Lung (tissue), 12 donors: Measurements from ENCODE around the gene ETV6. TPM values are rescaled to one million over a fixed set of nuclear protein-coding genes. Genes with fewer than 3 reads are reported as not detected.

ENCODE experiments used
- ATAC-seq: fragments of 200-7000 bp; cut with Tn5 transposase; one replicate; pipeline ENCODE4 v1.9.1; 2020; ENCODE audit warnings: moderate number of reproducible peaks; ENCODE audit not compliant: insufficient read depth, low FRiP score
- DNase-seq, 3 donors: peaks; one replicate each; pipeline ENCODE4 v3.0.0-alpha.2; 2013 to 2017
- H3K27ac ChIP-seq, 2 donors: one replicate each; pipeline ENCODE4 v1.5.1; 2013; ENCODE audit warnings: mild to moderate bottlenecking in 2 of 2, moderate library complexity in 2 of 2, control low read depth in 1 of 2, inconsistent platforms in 1 of 2, low read depth in 1 of 2, low read length in 1 of 2
- H3K27me3 ChIP-seq, 3 donors: one replicate each; pipeline ENCODE4 v1.5.1; 2013; ENCODE audit warnings: low read length in 2 of 3; ENCODE audit not compliant: control insufficient read depth in 3 of 3, insufficient read depth in 3 of 3
- H3K36me3 ChIP-seq, 4 donors: one replicate each; pipeline ENCODE4 v1.5.1; 2013; ENCODE audit warnings: low read length in 4 of 4, mild to moderate bottlenecking in 1 of 4, moderate library complexity in 1 of 4; ENCODE audit not compliant: control insufficient read depth in 4 of 4, insufficient read depth in 4 of 4
- H3K4me1 ChIP-seq, 5 donors: one replicate each; pipeline ENCODE4 v1.5.1; 2013; ENCODE audit warnings: low read length in 5 of 5, mild to moderate bottlenecking in 2 of 5, moderate library complexity in 1 of 5; ENCODE audit not compliant: control insufficient read depth in 5 of 5, insufficient read depth in 5 of 5
- H3K4me3 ChIP-seq: one replicate; pipeline ENCODE4 v1.5.1; 2013; ENCODE audit warnings: mild to moderate bottlenecking, control low read depth, moderate library complexity
- H3K9ac ChIP-seq, 2 donors: one replicate each; pipeline ENCODE4 v1.5.1; 2013; ENCODE audit warnings: low read length in 2 of 2, control low read depth in 1 of 2; ENCODE audit not compliant: insufficient read depth in 1 of 2
- H3K9me3 ChIP-seq, 4 donors: one replicate each; pipeline ENCODE4 v1.5.1; 2013; ENCODE audit warnings: low read length in 3 of 4, mild to moderate bottlenecking in 1 of 4, moderate library complexity in 1 of 4; ENCODE audit not compliant: control insufficient read depth in 4 of 4, insufficient read depth in 3 of 4
- WGBS, 2 donors: extraction: QIAGEN DNeasy Blood & Tissue Kit; methylation state at CpG; one replicate each; pipeline ENCODE4 v1.1.7; 2013; 5-methylcytosine and 5-hydroxymethylcytosine counted together
- polyA plus RNA-seq, 2 donors: library from polyadenylated mRNA; stranded (reverse); fragments of 200-250 nt; gene quantifications; one replicate each; pipeline ENCODE4 v1.2.1, GENCODE V29; 2013
- total RNA-seq, 2 donors: library from RNA; depleted of rRNA in 1 of 2; stranded (reverse); fragments of >200 nt in 1 of 2; gene quantifications; one replicate each; pipeline ENCODE4 v1.2.1, GENCODE V29; 2014 to 2021
- TF ChIP-seq, protein P1 (sequence below): IDR thresholded peaks from 2 replicates; pipeline ENCODE4 v1.5.1; 2012; ENCODE audit warnings: mild to moderate bottlenecking; ENCODE audit errors: control extremely low read depth, extremely low read depth
- donor health status: control.
- donor health status: control.
- donor health status: Bipolar disorder and iron deficiency.
- donor health status: healthy.
- donor health status: DM: yes; HTN: yes; CAD: no.

ETV6 gene
- total and polyA plus RNA-seq, 4 donors, result 8.6 to 45.7 (median 13.6) TPM

DNA sequence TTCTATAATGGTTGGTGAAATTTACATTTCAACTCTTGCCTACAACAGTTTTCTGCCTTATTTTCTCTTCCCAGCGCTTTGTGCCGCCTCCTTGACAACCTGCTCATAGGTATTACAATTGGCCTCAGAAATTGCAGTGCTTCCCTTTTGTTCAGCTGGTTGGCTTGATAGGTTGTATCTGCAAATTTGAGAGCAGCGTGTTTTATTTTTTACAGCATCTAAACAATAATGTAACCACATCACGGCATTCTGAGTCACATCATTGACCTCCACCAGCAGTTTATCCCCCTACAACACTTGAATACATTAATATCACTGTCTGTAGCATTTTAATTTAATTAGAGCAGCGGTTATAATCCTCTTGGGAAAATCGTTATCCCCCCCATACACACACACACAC lies 99.4 kb downstream of the ETV6 start:
- H3K4me3 ChIP-seq, result no peak overlapping the region
- 86 to 94% methylated on average over 6 of the region's 6 CpGs for WGBS, 2 donors
- TF ChIP-seq, protein P1, sequence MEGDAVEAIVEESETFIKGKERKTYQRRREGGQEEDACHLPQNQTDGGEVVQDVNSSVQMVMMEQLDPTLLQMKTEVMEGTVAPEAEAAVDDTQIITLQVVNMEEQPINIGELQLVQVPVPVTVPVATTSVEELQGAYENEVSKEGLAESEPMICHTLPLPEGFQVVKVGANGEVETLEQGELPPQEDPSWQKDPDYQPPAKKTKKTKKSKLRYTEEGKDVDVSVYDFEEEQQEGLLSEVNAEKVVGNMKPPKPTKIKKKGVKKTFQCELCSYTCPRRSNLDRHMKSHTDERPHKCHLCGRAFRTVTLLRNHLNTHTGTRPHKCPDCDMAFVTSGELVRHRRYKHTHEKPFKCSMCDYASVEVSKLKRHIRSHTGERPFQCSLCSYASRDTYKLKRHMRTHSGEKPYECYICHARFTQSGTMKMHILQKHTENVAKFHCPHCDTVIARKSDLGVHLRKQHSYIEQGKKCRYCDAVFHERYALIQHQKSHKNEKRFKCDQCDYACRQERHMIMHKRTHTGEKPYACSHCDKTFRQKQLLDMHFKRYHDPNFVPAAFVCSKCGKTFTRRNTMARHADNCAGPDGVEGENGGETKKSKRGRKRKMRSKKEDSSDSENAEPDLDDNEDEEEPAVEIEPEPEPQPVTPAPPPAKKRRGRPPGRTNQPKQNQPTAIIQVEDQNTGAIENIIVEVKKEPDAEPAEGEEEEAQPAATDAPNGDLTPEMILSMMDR, result no peak
- no peaks in the 10 kb centered on the region for H3K27me3 ChIP-seq
- no peak for ATAC-seq
- H3K27ac ChIP-seq, result no peak overlapping the region
- H3K9ac ChIP-seq, result no peak overlapping the region
- no peak for DNase-seq
- H3K36me3 ChIP-seq, result peaks cover 0 to 13% (median 1%) of the 10 kb centered on the region in 4 donors
- no peaks in the 10 kb centered on the region for H3K9me3 ChIP-seq
- H3K4me1 ChIP-seq, result peaks cover 0 to 18% (median 4%) of the 10 kb centered on the region in 5 donors

DNA sequence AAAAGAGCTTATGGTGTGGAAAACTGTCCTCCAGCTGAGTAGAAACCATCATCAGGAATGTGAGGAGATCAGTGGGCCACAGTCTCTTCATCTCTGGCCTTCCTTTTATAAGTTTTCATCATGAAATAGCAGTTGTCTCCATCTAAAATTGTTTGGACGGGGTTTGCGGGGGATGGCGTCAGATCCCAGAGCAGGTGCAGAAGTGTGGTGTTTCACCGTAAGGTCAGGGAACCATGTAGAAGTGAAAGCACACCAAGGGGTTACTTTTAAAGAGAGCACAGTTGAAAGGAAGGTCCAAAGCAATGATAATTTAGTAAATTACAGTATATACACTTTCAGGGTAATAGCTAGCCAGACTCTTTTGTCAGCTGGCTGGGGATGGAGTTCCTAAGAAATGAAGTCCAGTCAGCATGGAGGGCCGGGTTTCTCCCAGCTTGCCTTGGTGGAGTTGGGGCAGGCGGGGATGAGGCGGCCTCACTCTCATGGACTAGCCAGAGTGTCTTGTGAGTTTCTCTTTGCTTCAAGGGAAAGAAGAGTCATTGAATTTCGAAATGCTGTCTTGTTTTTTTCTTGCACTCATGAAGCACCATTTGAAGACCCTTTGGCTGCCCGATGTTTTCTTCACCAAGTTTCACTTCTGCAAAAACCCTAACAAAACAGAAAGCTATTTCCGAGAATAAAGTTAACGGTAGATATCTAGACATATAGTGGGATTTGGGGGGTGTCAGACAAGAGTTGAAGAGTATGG lies 100.6 kb downstream of the ETV6 start:
- Histone ChIP-seq H3K4me3 (no peak overlapping the region), H3K4me1 (peaks cover 0 to 27% (median 4%) of the 10 kb centered on the region in 5 donors), H3K9ac (no peak overlapping the region), H3K27ac (peak overlapping the region in 1 of 2 donors; percentile 15), H3K27me3 (no peaks in the 10 kb centered on the region), H3K9me3 (no peaks in the 10 kb centered on the region), H3K36me3 (peaks cover 0 to 13% (median 2%) of the 10 kb centered on the region in 4 donors)
- WGBS, 2 donors, result 40 to 77% methylated on average over 11 of the region's 11 CpGs
- TF ChIP-seq, protein P1, result no peak
- DNase-seq (no peak), ATAC-seq (no peak)

DNA sequence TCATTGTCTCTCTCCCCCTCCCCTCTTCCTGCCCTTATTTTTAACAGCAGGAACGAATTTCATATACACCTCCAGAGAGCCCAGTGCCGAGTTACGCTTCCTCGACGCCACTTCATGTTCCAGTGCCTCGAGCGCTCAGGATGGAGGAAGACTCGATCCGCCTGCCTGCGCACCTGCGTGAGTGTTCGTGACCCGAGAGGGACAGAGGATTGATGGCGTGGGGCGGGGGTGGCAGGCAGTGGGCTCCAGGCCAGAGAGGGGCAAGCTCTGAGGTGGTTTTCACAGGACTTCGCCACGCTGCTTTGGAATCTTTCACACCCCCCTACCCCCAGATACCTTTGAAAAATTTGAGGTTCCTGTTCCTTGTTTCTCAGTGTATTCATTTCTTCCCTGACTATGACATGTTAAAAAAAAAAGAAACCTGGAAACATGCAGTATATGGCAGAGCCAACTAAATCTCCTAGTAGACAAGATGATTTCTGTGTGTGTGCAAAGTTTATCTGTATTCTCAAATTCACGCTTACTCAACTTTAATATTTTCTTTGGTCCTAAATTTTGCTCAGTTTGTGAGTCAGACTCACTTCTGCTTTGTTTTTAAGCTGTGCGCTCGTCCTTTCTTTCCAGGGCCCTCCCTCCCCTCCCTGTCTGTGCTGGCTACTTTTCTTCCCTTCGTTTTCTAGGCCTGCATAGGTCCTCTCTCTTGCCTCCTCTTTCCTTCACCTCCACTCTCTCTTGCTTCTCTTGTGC lies 103.1 kb downstream of the ETV6 start:
- no peaks in the 10 kb centered on the region for H3K9me3 ChIP-seq
- H3K27ac ChIP-seq, result peak overlapping the region in 1 of 2 donors; percentile 76
- H3K4me1 ChIP-seq, result peaks cover 0 to 37% (median 0%) of the 10 kb centered on the region in 5 donors
- H3K9ac ChIP-seq, result no peak overlapping the region
- peaks cover 0 to 13% (median 2%) of the 10 kb centered on the region in 4 donors for H3K36me3 ChIP-seq
- 78 to 87% methylated on average over 21 of the region's 21 CpGs for WGBS, 2 donors
- H3K4me3 ChIP-seq, result no peak overlapping the region
- TF ChIP-seq, protein P1, result no peak
- ATAC-seq, result no peak
- H3K27me3 ChIP-seq, result no peaks in the 10 kb centered on the region
- no peak for DNase-seq
